Stimulated activated CD8-positive, alpha-beta memory T cell treated with anti-CD3 and anti-CD28 coated beads, Interleukin-7, amount 100 ng/mL, for 4 hours (primary cell): ENCODE results near the gene EXOC3L4.

Experiments used
- DNase-seq, 2 donors: peaks; one replicate each; pipeline ENCODE4 v3.0.0-alpha.2; 2020; ENCODE audit warnings: low read depth in 2 of 2

Gene EXOC3L4

DNA sequence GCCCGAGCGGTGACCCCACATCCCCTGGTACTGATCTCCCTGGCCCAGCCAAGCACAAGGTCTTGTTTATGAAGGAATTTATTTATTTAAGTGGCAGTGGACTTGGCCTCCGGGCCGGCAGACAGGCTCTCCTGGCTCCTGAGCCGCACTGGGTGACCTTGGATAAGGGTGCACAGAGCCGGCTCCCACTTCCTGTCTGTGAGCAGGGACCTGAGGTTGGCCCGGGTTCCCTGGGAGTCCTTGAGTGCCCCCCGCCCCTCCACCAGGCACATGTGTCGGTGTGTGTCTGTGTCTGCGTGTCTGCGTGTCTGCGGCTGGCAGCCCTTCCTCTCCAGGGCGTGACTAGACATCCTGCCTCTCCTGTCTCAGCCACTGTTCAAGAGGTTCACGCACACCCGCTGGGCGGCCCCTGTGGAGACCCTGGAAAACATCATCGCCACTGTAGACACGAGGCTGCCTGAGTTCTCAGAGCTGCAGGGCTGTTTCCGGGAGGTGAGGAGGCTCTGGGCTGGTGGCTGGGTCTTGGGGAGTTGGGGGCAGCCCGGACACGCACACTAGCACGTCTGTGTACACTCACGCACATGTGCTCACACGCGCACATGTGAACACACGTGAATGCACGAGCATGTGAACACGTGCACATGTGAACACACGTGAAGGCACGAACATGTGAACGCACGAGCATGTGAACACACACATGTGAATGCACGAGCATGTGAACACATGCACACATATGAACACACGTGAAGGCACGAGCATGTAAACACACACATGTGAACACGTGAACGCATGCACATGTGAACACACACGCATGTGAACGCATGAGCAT is 38.1 kb downstream of the EXOC3L4 start:
- DNase-seq = no peak

DNA sequence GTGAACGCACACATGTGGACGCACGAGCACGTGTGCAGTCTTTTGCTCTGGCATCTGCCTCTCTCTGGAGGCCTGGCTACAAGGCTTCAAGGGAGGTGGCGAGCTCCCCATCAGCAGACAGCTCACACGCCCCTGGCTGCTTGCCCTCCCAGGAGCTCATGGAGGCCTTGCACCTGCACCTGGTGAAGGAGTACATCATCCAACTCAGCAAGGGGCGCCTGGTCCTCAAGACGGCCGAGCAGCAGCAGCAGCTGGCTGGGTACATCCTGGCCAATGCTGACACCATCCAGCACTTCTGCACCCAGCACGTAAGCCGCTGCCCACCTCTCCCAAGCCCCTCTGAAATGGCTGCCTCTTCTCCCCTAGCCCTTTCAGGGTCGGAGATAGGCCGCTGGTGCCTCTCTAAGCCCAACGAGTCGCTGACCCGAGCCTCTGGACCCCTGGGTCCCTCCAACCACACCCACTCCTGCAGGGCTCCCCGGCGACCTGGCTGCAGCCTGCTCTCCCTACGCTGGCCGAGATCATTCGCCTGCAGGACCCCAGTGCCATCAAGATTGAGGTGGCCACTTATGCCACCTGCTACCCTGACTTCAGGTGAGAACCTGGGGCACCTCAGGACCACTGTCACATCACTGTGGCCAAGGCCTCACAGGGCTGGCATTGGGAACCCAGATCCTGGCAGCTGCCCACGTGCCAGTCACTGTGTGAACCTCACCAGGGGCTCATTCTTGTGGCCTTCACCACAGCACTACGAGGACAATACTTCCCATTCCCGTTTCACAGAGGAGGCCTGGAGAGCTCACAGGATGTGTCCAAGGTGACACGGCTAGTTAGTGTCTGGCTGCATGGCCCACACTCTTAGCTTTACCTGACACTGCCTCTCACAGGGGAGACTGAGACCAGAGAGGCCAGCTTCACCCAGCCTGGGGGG is 39.0 kb downstream of the EXOC3L4 start:
- DNase-seq = no peak

DNA sequence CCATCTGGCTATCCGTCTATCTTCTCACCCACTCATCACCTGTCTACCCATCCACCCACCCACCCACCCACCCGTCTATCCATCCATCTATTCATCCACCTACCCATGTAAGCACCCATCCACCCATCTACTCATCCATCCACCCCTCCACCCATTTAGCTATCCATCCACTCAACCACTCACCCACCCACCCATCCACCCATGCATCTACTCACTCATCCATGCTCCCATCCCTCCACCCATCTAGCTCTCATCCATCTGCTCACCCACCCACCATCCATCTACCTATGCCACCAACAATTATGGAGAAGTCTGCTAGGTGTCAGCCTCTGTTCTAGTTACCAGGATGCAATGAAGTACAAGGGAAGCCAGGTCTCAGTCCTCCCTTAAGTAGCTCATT is 39.9 kb downstream of the EXOC3L4 start:
- no peak for DNase-seq

DNA sequence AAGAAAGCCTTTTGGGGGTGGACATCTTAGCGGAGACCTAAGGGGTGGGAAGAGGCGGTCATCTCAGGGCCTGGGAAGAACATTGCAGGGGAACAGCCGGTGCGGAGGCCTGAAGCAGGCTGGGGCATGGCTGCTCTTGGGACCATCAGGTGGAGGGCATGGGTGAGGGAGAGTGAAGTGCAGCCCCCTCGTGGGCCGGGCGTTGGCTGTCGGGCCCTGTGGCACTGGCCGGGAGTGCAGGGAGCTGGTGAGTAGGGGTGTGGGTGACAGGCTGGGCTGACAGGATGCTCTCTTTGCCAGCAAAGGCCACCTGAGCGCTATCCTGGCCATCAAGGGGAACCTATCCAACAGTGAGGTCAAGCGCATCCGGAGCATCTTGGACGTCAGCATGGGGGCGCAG is 40.4 kb downstream of the EXOC3L4 start:
- DNase-seq = no peak

DNA sequence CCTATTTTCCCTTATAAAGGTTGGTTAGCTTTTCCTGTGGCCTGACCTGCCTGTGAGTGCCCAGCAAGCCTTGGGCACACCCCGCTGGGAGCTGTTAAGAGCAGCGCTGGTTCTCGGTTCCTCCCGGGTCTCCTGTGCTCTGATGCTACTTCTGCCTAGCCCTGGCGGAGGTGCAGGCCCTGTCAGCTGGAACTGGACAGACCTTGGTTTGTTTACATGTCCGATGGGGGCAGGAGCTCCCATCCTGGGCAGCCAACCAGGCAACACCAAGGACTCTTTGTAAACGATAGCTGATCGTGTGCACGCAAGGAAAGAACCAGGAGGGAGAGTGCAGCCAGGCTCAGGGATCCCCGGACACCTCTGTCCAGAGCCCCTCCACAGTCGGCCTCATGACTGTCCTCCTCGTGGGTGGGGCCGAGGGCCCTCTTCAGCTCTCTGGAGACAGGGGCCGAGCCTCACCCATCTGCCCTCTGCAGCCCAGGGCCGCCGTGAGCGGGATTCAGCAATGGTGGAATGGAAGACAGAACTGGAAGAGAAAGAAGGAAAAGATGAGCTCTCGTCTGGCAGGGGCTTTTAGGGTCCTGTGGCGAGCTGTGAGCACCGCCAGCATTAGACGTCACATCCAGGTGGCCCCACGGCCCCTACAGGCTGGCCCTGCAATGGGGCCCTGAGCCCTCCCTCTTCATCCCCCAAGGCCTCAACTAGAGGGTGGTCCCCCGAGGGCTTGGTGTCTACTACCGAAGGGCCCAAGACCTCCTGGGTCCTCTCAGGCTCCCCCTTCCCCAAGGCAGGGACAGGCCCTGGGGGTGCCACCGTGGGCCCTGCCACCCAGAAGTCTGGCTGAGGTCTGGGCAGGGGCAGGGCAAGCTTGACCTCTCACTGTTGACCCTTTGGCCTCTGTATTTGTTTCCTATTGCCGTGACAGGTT is 41.1 kb downstream of the EXOC3L4 start:
- no peak for DNase-seq

GRCh38 chr14:103136388-103137271 is 42.1 kb downstream of the EXOC3L4 start:
- DNase-seq = no peak

DNA sequence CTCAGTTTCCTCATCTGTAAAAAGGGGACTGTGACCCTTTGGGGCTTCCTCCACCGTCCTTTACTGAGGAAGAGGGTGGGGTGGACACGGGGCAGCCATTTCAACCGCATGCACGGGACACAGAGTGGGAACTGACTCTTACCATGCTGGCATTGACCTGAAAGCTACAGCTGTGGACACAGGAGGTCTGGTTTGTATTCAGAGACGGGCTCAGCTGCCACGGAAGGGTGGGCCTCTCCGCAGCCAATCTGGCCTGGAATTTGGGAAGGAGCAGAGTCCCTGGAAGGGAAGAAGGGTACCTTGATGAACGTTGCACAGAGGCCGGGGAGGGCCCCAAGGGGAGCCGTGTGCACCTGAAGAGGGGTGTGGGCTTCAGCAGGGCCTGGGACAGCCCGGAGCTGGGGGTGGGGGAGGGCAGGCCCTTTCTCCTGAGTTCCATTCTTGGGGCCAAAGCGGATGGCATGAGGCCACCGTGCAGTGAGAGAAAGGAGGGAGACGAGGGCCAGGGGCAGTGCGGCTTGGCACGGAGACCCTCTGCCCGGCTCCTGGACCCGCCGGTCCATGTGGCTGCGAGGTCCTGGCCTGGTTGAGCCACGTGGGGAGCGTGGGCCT is 43.3 kb downstream of the EXOC3L4 start:
- DNase-seq = no peak

GRCh38 chr14:103138301-103139131 is 44.0 kb downstream of the EXOC3L4 start:
- no peak for DNase-seq

DNA sequence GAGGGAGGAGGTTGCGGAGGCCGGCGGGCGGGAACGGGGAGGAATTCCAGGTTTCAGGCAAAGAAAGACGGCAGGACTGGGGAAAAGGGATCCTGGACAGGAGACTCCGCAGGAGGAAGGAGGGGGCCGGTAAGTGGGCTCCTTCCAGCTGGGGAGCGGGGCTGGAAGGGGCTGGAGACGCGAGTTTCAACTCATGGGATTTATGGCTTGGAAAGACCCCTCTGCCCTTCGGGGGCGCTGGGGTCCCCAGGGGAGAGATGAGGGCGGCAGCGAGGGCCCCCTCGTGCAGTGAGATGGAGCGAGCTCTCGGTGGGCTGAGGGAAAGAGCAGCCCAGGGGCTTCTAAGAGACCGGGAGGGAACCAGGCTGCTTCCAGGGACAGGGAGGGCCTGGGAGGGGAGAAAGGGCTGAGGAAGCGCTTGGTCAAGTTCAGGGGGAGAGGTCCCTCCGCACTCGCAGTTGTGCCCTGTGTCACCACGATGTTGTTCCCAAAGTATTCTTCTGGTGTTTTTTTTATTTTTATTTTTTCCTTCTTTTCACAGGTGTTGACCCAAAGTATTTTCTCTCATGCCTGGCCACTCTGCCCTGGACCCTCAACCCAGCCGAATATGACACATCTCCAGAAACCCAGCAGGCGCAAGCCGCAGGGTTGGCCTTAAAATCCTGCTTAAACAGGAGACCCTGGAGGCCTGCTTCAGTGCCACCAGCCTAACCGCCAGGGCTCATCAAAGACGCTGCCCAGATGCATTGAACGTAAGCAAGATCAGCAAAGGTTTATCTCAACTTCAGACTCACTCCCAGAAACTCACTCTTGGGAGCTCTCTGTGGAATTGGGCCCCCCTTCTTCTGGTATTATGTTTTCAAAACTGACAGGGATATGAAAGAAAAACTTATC is 44.9 kb downstream of the EXOC3L4 start:
- no peak for DNase-seq

DNA sequence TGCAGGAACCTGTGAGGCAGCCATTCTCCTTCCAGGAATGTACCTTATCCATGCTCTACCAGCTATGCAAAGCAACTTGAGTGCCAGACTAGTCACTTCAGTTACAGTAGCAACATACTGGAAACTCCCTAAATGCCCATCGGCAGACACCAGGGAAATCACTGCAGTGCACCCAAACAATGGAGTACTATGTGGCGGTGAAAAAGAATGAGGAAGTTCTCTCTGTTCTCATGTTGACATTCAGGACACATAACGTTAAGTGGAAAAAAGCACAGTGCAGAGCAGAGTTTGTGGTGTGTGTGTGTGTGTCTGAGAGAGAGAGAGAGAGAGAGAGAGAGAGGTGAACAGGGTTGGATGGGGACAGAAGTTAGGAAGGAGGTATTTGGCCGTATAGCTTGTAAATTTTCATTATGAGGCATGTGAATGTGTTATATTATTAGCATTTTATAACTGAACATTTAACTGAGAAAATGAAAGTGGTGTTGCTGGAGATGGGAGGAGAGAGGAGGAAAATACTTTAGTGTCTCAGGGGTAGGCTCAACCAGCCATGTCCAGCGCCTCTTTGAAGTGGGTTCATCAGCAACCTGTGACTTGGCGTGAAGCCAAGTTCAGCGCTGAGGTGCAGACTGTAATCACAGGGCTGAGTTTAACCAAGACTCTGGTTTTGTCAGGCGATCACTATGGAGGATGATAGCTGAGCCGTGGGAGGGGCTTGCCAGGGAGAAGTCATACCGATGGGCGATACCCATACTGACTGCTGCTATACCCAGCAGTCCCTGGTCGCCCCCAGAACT is 46.0 kb downstream of the EXOC3L4 start:
- no peak for DNase-seq

DNA sequence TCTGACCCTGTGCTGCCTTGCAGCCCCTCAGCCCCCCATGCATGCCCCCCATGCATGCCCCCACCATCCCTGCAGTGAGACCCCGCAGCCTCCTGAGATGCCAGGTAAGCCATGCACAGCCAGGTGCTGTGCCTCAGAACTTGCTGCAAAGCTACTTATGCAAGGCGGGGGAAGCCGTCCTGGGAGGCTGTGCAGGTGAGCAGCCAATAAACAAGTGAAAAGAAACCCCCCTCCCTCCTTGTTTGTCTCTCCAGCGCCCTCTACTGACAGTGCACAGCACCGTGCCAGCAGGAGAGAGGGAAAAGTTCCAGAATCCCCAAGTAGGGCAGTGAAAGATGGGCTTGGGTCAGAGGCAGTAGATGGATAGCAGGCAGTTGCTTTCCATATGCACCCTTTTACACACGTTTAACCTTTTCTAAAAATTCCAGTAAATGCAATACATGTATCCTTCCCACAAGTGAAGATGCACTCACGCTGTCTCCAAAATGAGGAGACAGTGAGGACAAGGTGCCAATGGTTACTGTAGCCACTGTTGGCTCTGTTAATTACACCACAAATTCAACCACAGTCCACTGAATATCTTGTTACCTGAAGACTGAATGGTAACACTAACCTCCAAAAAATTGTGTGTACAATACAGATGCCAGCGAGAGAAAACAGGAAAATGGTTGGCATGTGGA is 46.7 kb downstream of the EXOC3L4 start:
- DNase-seq = no peak

- no peak for DNase-seq
Observed at GRCh38 chr14:103142026-103142425, 47.5 kb downstream of the EXOC3L4 start.

- DNase-seq = no peak
Observed at GRCh38 chr14:103142721-103143302, 48.3 kb downstream of the EXOC3L4 start.

- no peak for DNase-seq
Observed at GRCh38 chr14:103143506-103143905, 49.0 kb downstream of the EXOC3L4 start.

DNA sequence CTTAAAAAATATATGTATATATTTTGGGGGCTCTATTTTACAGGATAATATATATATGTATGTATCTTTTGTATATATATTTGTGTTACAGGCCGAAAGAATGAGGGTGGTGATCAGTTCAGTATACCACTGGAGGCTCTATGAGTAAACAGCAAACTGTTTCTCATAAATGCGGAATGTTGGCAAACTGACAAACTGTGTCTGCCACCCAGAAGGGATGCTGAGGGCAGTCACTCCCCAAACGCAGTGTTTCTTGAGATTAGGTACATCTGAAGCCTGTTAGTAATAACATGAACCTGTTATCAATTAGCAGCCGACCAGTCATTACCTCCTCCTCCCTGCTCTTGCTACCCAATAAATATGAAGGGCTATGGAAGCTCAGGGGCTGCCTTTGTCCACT is 49.6 kb downstream of the EXOC3L4 start:
- no peak for DNase-seq

- no peak for DNase-seq
Observed at GRCh38 chr14:103146141-103146709, 51.7 kb downstream of the EXOC3L4 start.
